GM18502 (cell line): Measurements from ENCODE around the gene RFNG.

Source experiments
- ATAC-seq: cut with Tn5 transposase; IDR thresholded peaks from one replicate; pipeline ENCODE4 v1.9.1; 2021; ENCODE audit warnings: mild to moderate bottlenecking; ENCODE audit not compliant: unreplicated experiment, poor library complexity

RFNG gene

GRCh38 chr17:82031885-82032627 lies 19.6 kb downstream of the RFNG start:
- ATAC-seq = no peak

- peak; percentile 15 for ATAC-seq
Observed at GRCh38 chr17:82031303-82031884, 20.2 kb downstream of the RFNG start, which contains the start of gene RAC3. RAC3 (plus strand) TSS chr17:82031678; CDS start chr17:82031762, 84 bp downstream.

GRCh38 chr17:82030470-82031302 lies 20.9 kb downstream of the RFNG start:
- peak; percentile 55 for ATAC-seq

GRCh38 chr17:82029990-82030469 lies 21.6 kb downstream of the RFNG start:
- ATAC-seq = no peak

- no peak for ATAC-seq
Observed at GRCh38 chr17:82029391-82029790, 22.2 kb downstream of the RFNG start.

- no peak for ATAC-seq
Observed at GRCh38 chr17:82028966-82029365, 22.6 kb downstream of the RFNG start.

- ATAC-seq = no peak
Observed at GRCh38 chr17:82028246-82028645, 23.4 kb downstream of the RFNG start.

- no peak for ATAC-seq
Observed at GRCh38 chr17:82025401-82026107, 26.1 kb downstream of the RFNG start.

- no peak for ATAC-seq
Observed at GRCh38 chr17:82024859-82025258, 26.8 kb downstream of the RFNG start.

- ATAC-seq = peak; percentile 3
Observed at GRCh38 chr17:82023447-82024241, 28.0 kb downstream of the RFNG start.

GRCh38 chr17:82022981-82023446 lies 28.6 kb downstream of the RFNG start, which contains the start of gene LRRC45:
LRRC45 (plus strand) TSS chr17:82023305; CDS start chr17:82023644, 339 bp downstream.
- peak; percentile 82 for ATAC-seq

- peak; percentile 17 for ATAC-seq
Observed at GRCh38 chr17:82022310-82022980, 29.2 kb downstream of the RFNG start, which contains the start of gene CENPX. CENPX (minus strand) TSS chr17:82022878; CDS start chr17:82022861, 17 bp downstream.

GRCh38 chr17:82021900-82022309 lies 29.7 kb downstream of the RFNG start:
- no peak for ATAC-seq

GRCh38 chr17:82021107-82021899 lies 30.3 kb downstream of the RFNG start:
- no peak for ATAC-seq

- no peak for ATAC-seq
Observed at GRCh38 chr17:82020572-82021106, 31.0 kb downstream of the RFNG start.

- ATAC-seq = no peak
Observed at GRCh38 chr17:82019690-82020571, 31.7 kb downstream of the RFNG start.
